ENCODE data around the gene HIVEP3.

HIVEP3 gene

DNA sequence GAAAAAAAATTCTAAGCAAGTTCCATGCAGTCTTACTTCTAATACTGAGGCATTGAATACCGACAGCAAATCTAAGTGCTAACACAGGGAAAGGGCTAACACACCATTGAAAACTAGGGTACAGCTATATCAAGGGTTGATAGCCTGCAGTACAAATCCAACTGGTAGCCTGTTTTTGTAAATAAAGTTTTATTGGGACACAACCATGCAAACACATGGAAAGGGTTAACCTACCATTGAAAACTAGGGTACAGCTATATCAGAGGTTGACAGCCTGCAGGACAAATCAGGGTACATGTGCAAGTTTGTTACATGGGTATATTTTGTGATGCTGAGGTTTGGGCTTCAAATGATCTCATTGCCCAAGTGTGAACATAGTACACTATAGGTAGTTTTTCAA, 212.9 kb downstream of the HIVEP3 start:
- CTCF ChIA-PET, result interaction anchor here (0.9 kb wide), 1 partner anchor 22 kb away, joined by 4 read pairs; no protein-coding TSS in a partner anchor
- no peaks in the 10 kb centered on the region for H3K36me3 ChIP-seq (ENCODE audit: control insufficient read depth in 4 of 4, insufficient read depth in 4 of 4, low read length in 3 of 4)
- no peaks in the 10 kb centered on the region for H3K9me3 ChIP-seq (ENCODE audit: control extremely low read depth in 1 of 5, control insufficient read depth in 4 of 5, insufficient read depth in 2 of 5, low read depth in 1 of 5, low read length in 4 of 5)
- peaks cover 0 to 21% (median 12%) of the 10 kb centered on the region in 4 experiments for H3K4me1 ChIP-seq (ENCODE audit: control extremely low read depth in 1 of 4, control insufficient read depth in 4 of 4, insufficient read depth in 4 of 4, low read length in 3 of 4)
- DNase-seq, result no peak
- no CpG with 5 or more reads among the region's 1 CpG for WGBS (ENCODE audit: insufficient coverage)
- H3K27ac ChIP-seq (ENCODE audit: insufficient read depth in 1 of 2, low read depth in 1 of 2, low read length in 2 of 2, poor library complexity in 1 of 2, severe bottlenecking in 2 of 2), result no peak overlapping the region
- no peak overlapping the region for H3K4me3 ChIP-seq (ENCODE audit: control insufficient read depth in 1 of 7, extremely low read depth in 1 of 7, insufficient read depth in 4 of 7, low read depth in 2 of 7, low read length in 6 of 7)
- POLR2A ChIA-PET, result no interaction called here
- no peaks in the 10 kb centered on the region for H3K27me3 ChIP-seq (replicated peaks in 2 of 5; ENCODE audit: control insufficient read depth in 4 of 5, insufficient read depth in 5 of 5, low read length in 4 of 5)

DNA sequence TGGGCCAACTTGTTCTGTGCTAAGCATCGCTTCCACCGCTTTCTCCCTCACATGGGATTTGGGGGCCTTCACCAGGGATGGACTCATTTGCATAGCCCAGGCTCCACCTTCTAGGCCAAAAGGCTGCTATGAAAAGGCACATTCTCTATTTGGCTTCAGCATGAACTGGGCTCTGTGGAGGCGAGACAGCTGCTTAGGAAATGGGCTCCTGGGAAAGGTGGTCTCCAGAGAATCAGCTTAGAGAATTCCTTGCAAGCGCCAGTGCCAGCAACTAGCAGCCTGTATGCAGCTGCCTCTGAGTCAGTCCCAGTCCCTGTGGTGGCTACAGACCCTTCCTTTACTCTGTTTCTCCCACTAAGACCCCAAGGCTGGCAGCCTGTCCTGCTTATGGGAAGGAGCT, 214.5 kb downstream of the HIVEP3 start:
- CTCF ChIA-PET, result interaction anchor here (0.7 to 1.3 kb wide), 2 partner anchors 19 to 27 kb away, joined by 4 read pairs; no protein-coding TSS in a partner anchor
- POLR2A ChIA-PET, result no interaction called here
- 100% methylated on average over 4 of the region's 4 CpGs for WGBS (ENCODE audit: insufficient coverage)
- Histone ChIP-seq H3K27ac (ENCODE audit: insufficient read depth in 1 of 2, low read depth in 1 of 2, low read length in 2 of 2, poor library complexity in 1 of 2, severe bottlenecking in 2 of 2) (no peak overlapping the region), H3K4me1 (ENCODE audit: control extremely low read depth in 1 of 4, control insufficient read depth in 4 of 4, insufficient read depth in 4 of 4, low read length in 3 of 4) (peaks cover 0 to 13% (median 5%) of the 10 kb centered on the region in 4 experiments), H3K36me3 (ENCODE audit: control insufficient read depth in 4 of 4, insufficient read depth in 4 of 4, low read length in 3 of 4) (no peaks in the 10 kb centered on the region), H3K27me3 (replicated peaks in 2 of 5; ENCODE audit: control insufficient read depth in 4 of 5, insufficient read depth in 5 of 5, low read length in 4 of 5) (no peaks in the 10 kb centered on the region), H3K9me3 (ENCODE audit: control extremely low read depth in 1 of 5, control insufficient read depth in 4 of 5, insufficient read depth in 2 of 5, low read depth in 1 of 5, low read length in 4 of 5) (no peaks in the 10 kb centered on the region), H3K4me3 (ENCODE audit: control insufficient read depth in 1 of 7, extremely low read depth in 1 of 7, insufficient read depth in 4 of 7, low read depth in 2 of 7, low read length in 6 of 7) (no peak overlapping the region)
- DNase-seq, result no peak

DNA sequence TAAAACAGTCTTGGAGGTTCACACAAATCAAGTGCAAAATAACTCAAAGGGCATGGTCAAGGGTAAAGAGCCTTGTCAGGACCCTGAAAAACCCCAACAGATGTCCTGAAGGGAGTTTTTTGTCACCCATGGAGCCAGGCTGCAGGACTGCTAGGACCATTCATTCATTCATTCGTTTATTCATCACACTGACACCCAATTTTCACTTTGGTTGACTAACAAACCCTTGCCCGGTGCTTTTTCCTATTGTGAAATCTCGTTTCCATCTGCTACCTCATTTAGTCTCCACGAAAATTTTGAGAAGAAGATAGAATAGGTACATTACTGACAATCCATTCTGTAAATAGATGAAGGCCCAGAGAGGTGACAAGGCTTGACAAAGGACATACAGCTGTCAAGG, 216.0 kb downstream of the HIVEP3 start:
- Histone ChIP-seq H3K4me1 (ENCODE audit: control extremely low read depth in 1 of 4, control insufficient read depth in 4 of 4, insufficient read depth in 4 of 4, low read length in 3 of 4) (no peaks in the 10 kb centered on the region), H3K9me3 (ENCODE audit: control extremely low read depth in 1 of 5, control insufficient read depth in 4 of 5, insufficient read depth in 2 of 5, low read depth in 1 of 5, low read length in 4 of 5) (no peaks in the 10 kb centered on the region), H3K27ac (ENCODE audit: insufficient read depth in 1 of 2, low read depth in 1 of 2, low read length in 2 of 2, poor library complexity in 1 of 2, severe bottlenecking in 2 of 2) (no peak overlapping the region), H3K4me3 (ENCODE audit: control insufficient read depth in 1 of 7, extremely low read depth in 1 of 7, insufficient read depth in 4 of 7, low read depth in 2 of 7, low read length in 6 of 7) (no peak overlapping the region), H3K36me3 (ENCODE audit: control insufficient read depth in 4 of 4, insufficient read depth in 4 of 4, low read length in 3 of 4) (no peaks in the 10 kb centered on the region), H3K27me3 (replicated peaks in 2 of 5; ENCODE audit: control insufficient read depth in 4 of 5, insufficient read depth in 5 of 5, low read length in 4 of 5) (no peaks in the 10 kb centered on the region)
- ChIA-PET POLR2A (no interaction called here), CTCF (no interaction called here)
- DNase-seq, result no peak
- no CpG with 5 or more reads among the region's 4 CpGs for WGBS (ENCODE audit: insufficient coverage)

DNA sequence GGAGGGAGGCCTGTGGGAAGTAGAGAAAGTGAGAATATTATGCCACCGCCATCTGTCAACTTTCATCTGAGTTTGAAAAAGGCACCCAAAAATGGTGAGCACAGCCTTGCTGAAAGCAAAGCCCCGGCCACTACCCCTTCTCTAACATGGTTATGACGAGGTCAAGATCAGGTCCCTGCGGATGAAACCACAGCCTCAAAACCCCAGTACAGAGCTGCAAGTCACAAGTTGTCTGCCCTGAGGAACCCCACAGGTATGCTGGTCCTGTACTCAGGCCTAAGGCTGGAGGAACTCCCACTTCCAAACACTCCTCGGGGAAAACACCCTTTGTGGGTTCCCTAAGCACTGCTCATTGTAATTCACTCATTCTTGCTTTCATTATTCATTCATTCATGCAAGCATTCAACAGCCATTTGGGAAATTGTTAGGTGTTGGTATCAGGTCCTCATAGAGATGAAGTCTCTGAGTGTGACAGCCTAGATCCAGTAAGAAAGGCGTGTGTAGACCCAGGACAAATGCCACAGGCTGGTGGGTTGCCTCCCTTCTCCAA, 217.7 kb downstream of the HIVEP3 start:
- ChIA-PET CTCF (no interaction called here), POLR2A (no interaction called here)
- 89% methylated on average over 5 of the region's 6 CpGs for WGBS (ENCODE audit: insufficient coverage)

GRCh38 chr1:41700581-41700980, 218.1 kb downstream of the HIVEP3 start:
- Histone ChIP-seq H3K4me3 (ENCODE audit: control insufficient read depth in 1 of 7, extremely low read depth in 1 of 7, insufficient read depth in 4 of 7, low read depth in 2 of 7, low read length in 6 of 7) (no peak overlapping the region), H3K36me3 (ENCODE audit: control insufficient read depth in 4 of 4, insufficient read depth in 4 of 4, low read length in 3 of 4) (no peaks in the 10 kb centered on the region), H3K4me1 (ENCODE audit: control extremely low read depth in 1 of 4, control insufficient read depth in 4 of 4, insufficient read depth in 4 of 4, low read length in 3 of 4) (peaks cover 0 to 3% (median 1%) of the 10 kb centered on the region in 4 experiments), H3K27ac (ENCODE audit: insufficient read depth in 1 of 2, low read depth in 1 of 2, low read length in 2 of 2, poor library complexity in 1 of 2, severe bottlenecking in 2 of 2) (no peak overlapping the region), H3K9me3 (ENCODE audit: control extremely low read depth in 1 of 5, control insufficient read depth in 4 of 5, insufficient read depth in 2 of 5, low read depth in 1 of 5, low read length in 4 of 5) (no peaks in the 10 kb centered on the region), H3K27me3 (replicated peaks in 2 of 5; ENCODE audit: control insufficient read depth in 4 of 5, insufficient read depth in 5 of 5, low read length in 4 of 5) (no peaks in the 10 kb centered on the region)
- ChIA-PET POLR2A (no interaction called here), CTCF (no interaction called here)
- DNase-seq, result no peak
- WGBS (ENCODE audit: insufficient coverage), result 97% methylated on average over 5 of the region's 5 CpGs

More for the DNA sequence above, 217.7 kb downstream of the HIVEP3 start:
- H3K4me1 ChIP-seq (ENCODE audit: control extremely low read depth in 1 of 4, control insufficient read depth in 4 of 4, insufficient read depth in 4 of 4, low read length in 3 of 4), result no peaks in the 10 kb centered on the region
- H3K9me3 ChIP-seq (ENCODE audit: control extremely low read depth in 1 of 5, control insufficient read depth in 4 of 5, insufficient read depth in 2 of 5, low read depth in 1 of 5, low read length in 4 of 5), result no peaks in the 10 kb centered on the region
- no peak overlapping the region for H3K4me3 ChIP-seq (ENCODE audit: control insufficient read depth in 1 of 7, extremely low read depth in 1 of 7, insufficient read depth in 4 of 7, low read depth in 2 of 7, low read length in 6 of 7)
- no peaks in the 10 kb centered on the region for H3K36me3 ChIP-seq (ENCODE audit: control insufficient read depth in 4 of 4, insufficient read depth in 4 of 4, low read length in 3 of 4)
- H3K27me3 ChIP-seq (replicated peaks in 2 of 5; ENCODE audit: control insufficient read depth in 4 of 5, insufficient read depth in 5 of 5, low read length in 4 of 5), result no peaks in the 10 kb centered on the region
- no peak overlapping the region for H3K27ac ChIP-seq (ENCODE audit: insufficient read depth in 1 of 2, low read depth in 1 of 2, low read length in 2 of 2, poor library complexity in 1 of 2, severe bottlenecking in 2 of 2)
- DNase-seq, result no peak

DNA sequence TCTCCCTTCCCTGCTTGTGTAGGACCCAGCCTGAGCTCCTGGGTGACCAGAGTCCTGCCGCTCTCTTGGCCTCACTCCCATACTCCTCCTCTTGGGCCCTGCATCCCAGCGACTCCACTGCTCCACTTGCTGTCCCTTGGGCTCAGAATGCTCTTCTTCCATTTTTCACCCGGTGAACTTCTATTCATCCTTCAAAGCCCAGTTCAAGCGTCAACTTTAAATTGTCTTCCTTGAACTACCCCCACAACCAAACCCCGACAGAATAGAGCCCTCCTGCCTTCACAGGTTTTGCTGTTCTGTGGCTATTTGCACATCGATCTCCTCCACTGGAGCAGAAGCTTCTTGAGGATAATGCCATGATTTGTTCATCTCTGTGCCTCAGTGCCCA, 218.9 kb downstream of the HIVEP3 start:
- no peak for DNase-seq
- no peaks in the 10 kb centered on the region for H3K36me3 ChIP-seq (ENCODE audit: control insufficient read depth in 4 of 4, insufficient read depth in 4 of 4, low read length in 3 of 4)
- H3K27me3 ChIP-seq (replicated peaks in 2 of 5; ENCODE audit: control insufficient read depth in 4 of 5, insufficient read depth in 5 of 5, low read length in 4 of 5), result no peaks in the 10 kb centered on the region
- ChIA-PET POLR2A (no interaction called here), CTCF (no interaction called here)
- H3K9me3 ChIP-seq (ENCODE audit: control extremely low read depth in 1 of 5, control insufficient read depth in 4 of 5, insufficient read depth in 2 of 5, low read depth in 1 of 5, low read length in 4 of 5), result no peaks in the 10 kb centered on the region
- WGBS (ENCODE audit: insufficient coverage), result 100% methylated on average over 6 of the region's 6 CpGs
- H3K27ac ChIP-seq (ENCODE audit: insufficient read depth in 1 of 2, low read depth in 1 of 2, low read length in 2 of 2, poor library complexity in 1 of 2, severe bottlenecking in 2 of 2), result no peak overlapping the region
- no peak overlapping the region for H3K4me3 ChIP-seq (ENCODE audit: control insufficient read depth in 1 of 7, extremely low read depth in 1 of 7, insufficient read depth in 4 of 7, low read depth in 2 of 7, low read length in 6 of 7)
- peaks cover 0 to 11% (median 6%) of the 10 kb centered on the region in 4 experiments for H3K4me1 ChIP-seq (ENCODE audit: control extremely low read depth in 1 of 4, control insufficient read depth in 4 of 4, insufficient read depth in 4 of 4, low read length in 3 of 4)

- no peaks in the 10 kb centered on the region for H3K27me3 ChIP-seq (replicated peaks in 2 of 5; ENCODE audit: control insufficient read depth in 4 of 5, insufficient read depth in 5 of 5, low read length in 4 of 5)
- no peaks in the 10 kb centered on the region for H3K36me3 ChIP-seq (ENCODE audit: control insufficient read depth in 4 of 4, insufficient read depth in 4 of 4, low read length in 3 of 4)
- H3K9me3 ChIP-seq (ENCODE audit: control extremely low read depth in 1 of 5, control insufficient read depth in 4 of 5, insufficient read depth in 2 of 5, low read depth in 1 of 5, low read length in 4 of 5), result no peaks in the 10 kb centered on the region
- no peak for DNase-seq
- peaks cover 0 to 14% (median 10%) of the 10 kb centered on the region in 4 experiments for H3K4me1 ChIP-seq (ENCODE audit: control extremely low read depth in 1 of 4, control insufficient read depth in 4 of 4, insufficient read depth in 4 of 4, low read length in 3 of 4)
- H3K27ac ChIP-seq (ENCODE audit: insufficient read depth in 1 of 2, low read depth in 1 of 2, low read length in 2 of 2, poor library complexity in 1 of 2, severe bottlenecking in 2 of 2), result no peak overlapping the region
- CTCF ChIA-PET, result interaction anchor here (1.6 kb wide), 1 partner anchor 10 kb away, joined by 3 read pairs; no protein-coding TSS in a partner anchor
- H3K4me3 ChIP-seq (ENCODE audit: control insufficient read depth in 1 of 7, extremely low read depth in 1 of 7, insufficient read depth in 4 of 7, low read depth in 2 of 7, low read length in 6 of 7), result no peak overlapping the region
- 90% methylated on average over 17 of the region's 19 CpGs for WGBS (ENCODE audit: insufficient coverage)
- POLR2A ChIA-PET, result no interaction called here
Measured at GRCh38 chr1:41698916-41699860, 219.5 kb downstream of the HIVEP3 start.

All from common myeloid progenitor, CD34-positive (primary cell).